ENCODE results near the gene TLCD3B.

DNA sequence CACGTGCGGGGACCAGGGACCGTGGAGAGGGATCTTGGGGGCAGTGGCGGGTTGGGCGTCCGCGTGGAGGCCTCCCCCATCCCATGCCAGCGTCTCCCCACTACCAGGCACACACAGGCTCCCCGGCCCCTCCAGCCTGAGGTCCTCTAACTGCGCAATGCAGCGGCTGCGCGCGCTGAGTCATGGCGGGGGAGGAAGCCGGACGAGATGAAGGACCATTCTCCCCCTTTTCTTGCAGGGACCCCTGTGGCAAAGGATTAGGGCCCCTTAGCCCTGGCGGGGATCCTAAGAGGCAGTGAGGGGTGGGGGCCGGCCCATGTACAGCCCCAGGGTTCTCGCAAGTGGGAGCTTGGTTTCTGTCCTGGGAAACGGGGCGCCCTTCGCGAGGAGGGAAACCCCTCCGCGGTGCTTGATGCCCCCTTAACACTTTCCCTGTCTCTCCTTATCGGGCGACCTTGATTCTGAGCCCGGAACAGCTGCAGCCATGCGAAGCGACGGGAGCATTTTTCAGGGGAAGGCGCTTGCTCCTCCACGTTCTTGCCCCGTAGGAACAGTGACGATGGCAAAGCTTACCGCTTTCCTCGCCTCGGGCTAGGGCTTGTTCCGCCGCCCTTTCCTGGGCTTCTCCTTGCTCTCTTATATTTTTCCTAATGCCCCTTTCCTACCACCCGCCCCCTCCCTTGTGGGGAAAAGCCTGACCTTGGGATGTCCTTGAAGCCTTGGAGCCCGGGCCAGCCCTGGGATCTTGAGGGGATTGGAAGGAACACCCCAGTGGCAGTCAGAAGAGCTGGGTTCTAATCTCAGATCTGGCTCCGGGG, 35.1 kb upstream of the TLCD3B start:
- TF ChIP-seq, protein P1, sequence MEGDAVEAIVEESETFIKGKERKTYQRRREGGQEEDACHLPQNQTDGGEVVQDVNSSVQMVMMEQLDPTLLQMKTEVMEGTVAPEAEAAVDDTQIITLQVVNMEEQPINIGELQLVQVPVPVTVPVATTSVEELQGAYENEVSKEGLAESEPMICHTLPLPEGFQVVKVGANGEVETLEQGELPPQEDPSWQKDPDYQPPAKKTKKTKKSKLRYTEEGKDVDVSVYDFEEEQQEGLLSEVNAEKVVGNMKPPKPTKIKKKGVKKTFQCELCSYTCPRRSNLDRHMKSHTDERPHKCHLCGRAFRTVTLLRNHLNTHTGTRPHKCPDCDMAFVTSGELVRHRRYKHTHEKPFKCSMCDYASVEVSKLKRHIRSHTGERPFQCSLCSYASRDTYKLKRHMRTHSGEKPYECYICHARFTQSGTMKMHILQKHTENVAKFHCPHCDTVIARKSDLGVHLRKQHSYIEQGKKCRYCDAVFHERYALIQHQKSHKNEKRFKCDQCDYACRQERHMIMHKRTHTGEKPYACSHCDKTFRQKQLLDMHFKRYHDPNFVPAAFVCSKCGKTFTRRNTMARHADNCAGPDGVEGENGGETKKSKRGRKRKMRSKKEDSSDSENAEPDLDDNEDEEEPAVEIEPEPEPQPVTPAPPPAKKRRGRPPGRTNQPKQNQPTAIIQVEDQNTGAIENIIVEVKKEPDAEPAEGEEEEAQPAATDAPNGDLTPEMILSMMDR (IDR thresholded peaks at IDR 0.05; ENCODE audit: low read depth, low read length, missing input control) = no peak
- TF ChIP-seq JUND (IDR thresholded peaks at IDR 0.05) (no peak), MAX (IDR thresholded peaks at IDR 0.05) (no peak), EGR1 (IDR thresholded peaks at IDR 0.05; ENCODE audit: low read depth in 2 of 2) (no peak), REST (IDR thresholded peaks at IDR 0.05) (no peak), TAF1 (conservative IDR thresholded peaks at IDR 0.05) (no peak), RAD21 (IDR thresholded peaks at IDR 0.05) (no peak), SP1 (IDR thresholded peaks at IDR 0.05) (no peak), HNF4G (IDR thresholded peaks at IDR 0.05) (no peak), RXRA (IDR thresholded peaks at IDR 0.05) (no peak), YY1 (IDR thresholded peaks at IDR 0.05) (no peak), NR2F2 (IDR thresholded peaks at IDR 0.05) (no peak)
- TF ChIP-seq, protein P2, sequence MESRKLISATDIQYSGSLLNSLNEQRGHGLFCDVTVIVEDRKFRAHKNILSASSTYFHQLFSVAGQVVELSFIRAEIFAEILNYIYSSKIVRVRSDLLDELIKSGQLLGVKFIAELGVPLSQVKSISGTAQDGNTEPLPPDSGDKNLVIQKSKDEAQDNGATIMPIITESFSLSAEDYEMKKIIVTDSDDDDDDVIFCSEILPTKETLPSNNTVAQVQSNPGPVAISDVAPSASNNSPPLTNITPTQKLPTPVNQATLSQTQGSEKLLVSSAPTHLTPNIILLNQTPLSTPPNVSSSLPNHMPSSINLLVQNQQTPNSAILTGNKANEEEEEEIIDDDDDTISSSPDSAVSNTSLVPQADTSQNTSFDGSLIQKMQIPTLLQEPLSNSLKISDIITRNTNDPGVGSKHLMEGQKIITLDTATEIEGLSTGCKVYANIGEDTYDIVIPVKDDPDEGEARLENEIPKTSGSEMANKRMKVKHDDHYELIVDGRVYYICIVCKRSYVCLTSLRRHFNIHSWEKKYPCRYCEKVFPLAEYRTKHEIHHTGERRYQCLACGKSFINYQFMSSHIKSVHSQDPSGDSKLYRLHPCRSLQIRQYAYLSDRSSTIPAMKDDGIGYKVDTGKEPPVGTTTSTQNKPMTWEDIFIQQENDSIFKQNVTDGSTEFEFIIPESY (IDR thresholded peaks at IDR 0.05) = no peak
- TF ChIP-seq, protein P3, sequence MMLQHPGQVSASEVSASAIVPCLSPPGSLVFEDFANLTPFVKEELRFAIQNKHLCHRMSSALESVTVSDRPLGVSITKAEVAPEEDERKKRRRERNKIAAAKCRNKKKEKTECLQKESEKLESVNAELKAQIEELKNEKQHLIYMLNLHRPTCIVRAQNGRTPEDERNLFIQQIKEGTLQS (IDR thresholded peaks at IDR 0.05) = no peak
